K562 (cell line): ENCODE data around the gene ADGRA1.

Source experiments
- CTCF ChIP-seq, 3 experiments: IDR thresholded peaks in 2 of 3; conservative IDR thresholded peaks in 1 of 3; 2 replicates each; pipeline ENCODE4 v1.5.1; 2011 to 2012; ENCODE audit warnings: low read length in 3 of 3, mild to moderate bottlenecking in 3 of 3, control low read depth in 2 of 3, improper control_type of control experiment in 1 of 3, inconsistent platforms in 1 of 3, low read depth in 1 of 3, mixed read lengths in 1 of 3, moderate library complexity in 1 of 3; ENCODE audit not compliant: insufficient read depth in 2 of 3
- EZH2 ChIP-seq: IDR thresholded peaks from 2 replicates; pipeline ENCODE4 v1.6.1; 2012; ENCODE audit warnings: low read depth, mild to moderate bottlenecking, inconsistent platforms, low read length, borderline replicate concordance
- ZBTB11 ChIP-seq, 3 experiments: fragments of 200-800 bp in 1 of 3; fragments of 250-450 bp in 1 of 3; fragments of 450-650 bp in 1 of 3; sonication (Bioruptor Pico) in 1 of 3; sonication (Bioruptor generic) in 1 of 3; formaldehyde crosslinking in 1 of 3; IDR thresholded peaks; 2 replicates each; pipeline versions ENCODE4 v1.6.1 to v1.8.0; 2016 to 2022; ENCODE audit warnings: mild to moderate bottlenecking in 2 of 3, missing genetic modification characterization in 2 of 3, missing compliant biosample characterization in 1 of 3, moderate library complexity in 1 of 3
- ZNF282 ChIP-seq: sonication (generic); formaldehyde crosslinking; IDR thresholded peaks from 2 replicates; pipeline ENCODE4 v1.8.1; 2023; ENCODE audit warnings: missing genetic modification reagents
- ZNF830 ChIP-seq: fragments of 250-450 bp; sonication (Bioruptor Pico); IDR thresholded peaks from 2 replicates; pipeline ENCODE4 v1.5.0; 2021; ENCODE audit warnings: mild to moderate bottlenecking

DNA sequence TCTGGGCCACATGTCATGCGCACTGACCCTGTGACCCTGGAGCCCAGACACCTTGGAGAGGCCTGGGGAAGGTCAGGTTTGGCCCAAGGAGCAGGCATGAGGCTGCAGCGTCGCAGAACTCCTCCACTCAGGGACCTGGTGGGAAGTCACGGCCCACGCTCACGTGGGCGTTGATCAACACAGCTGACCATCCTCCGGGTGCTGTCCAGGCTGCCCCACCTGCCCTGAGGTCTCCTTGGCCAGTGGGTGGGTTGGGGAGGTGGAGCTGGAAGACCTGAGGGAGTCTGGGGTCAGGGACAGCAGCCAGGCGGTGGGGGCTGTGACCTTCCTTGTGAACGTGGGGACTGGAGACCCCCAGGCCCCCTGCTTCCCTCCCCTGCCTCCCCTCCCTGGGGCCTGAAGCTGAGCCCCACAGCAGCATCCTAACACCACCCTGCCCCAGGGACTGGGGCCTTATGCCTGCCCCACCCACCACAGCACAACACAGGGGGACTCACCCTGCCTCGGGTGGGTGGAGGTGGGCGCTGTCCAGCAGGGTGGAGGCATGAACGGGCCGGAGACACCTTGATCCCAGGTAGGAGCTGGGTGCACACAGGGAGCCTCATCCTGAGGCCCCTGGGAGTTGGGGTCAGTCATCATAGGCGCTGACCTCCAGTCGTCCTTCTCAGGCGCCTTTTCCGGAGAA, 44.0 kb upstream of the ADGRA1 start:
- TF ChIP-seq ZNF830 (no peak), ZBTB11 (CRISPR knock-in tag; IDR thresholded peaks at IDR 0.05) (no peak), ZNF282 (CRISPR knock-in tag) (no peak), CTCF (IDR thresholded peaks at IDR 0.05 in 2 of 3, conservative IDR thresholded peaks at IDR 0.05 in 1 of 3; ENCODE audit: insufficient read depth in 2 of 3, low read depth in 1 of 3, low read length in 3 of 3) (no peak), EZH2 (no peak)
